ENCODE data around the gene ODAPH.
"Not testable (repeated sequence)": the region's sequence is repeated elsewhere in the genome, so short reads cannot be mapped to it uniquely, and the experiment has no call there.

Gene ODAPH

GRCh38 chr4:75555294-75556164 lies at the start of gene ODAPH:
Gene ODAPH (plus strand): TSS chr4:75556066. CDS start chr4:75556083, 17 bp downstream.
- DNase-seq (ENCODE audit: low spot score): peak; percentile 22

GRCh38 chr4:75509592-75509991 lies 46.3 kb upstream of the ODAPH start:
- DNase-seq (ENCODE audit: low spot score): not testable (repeated sequence)

GRCh38 chr4:75511841-75512240 lies 44.0 kb upstream of the ODAPH start:
- no peak for DNase-seq (ENCODE audit: low spot score)

GRCh38 chr4:75512386-75513211 lies 43.3 kb upstream of the ODAPH start:
- no peak for DNase-seq (ENCODE audit: low spot score)

GRCh38 chr4:75513526-75514130 lies 42.2 kb upstream of the ODAPH start:
- no peak for DNase-seq (ENCODE audit: low spot score)

GRCh38 chr4:75514131-75514948 lies 41.5 kb upstream of the ODAPH start, which contains the start of the genes RCHY1 and THAP6:
Gene RCHY1 (minus strand): TSS chr4:75514403. CDS start chr4:75514286, 117 bp downstream.
Gene THAP6 (plus strand): TSS chr4:75514473. CDS start chr4:75515453, 980 bp downstream.
- DNase-seq (ENCODE audit: low spot score): peak; percentile 84

- no peak for DNase-seq (ENCODE audit: low spot score)
Measured at GRCh38 chr4:75514949-75515612, 40.8 kb upstream of the ODAPH start.

- no peak for DNase-seq (ENCODE audit: low spot score)
Measured at GRCh38 chr4:75516144-75516543, 39.7 kb upstream of the ODAPH start.

- DNase-seq (ENCODE audit: low spot score): not testable (repeated sequence)
Measured at GRCh38 chr4:75519452-75519851, 36.4 kb upstream of the ODAPH start.

- no peak for DNase-seq (ENCODE audit: low spot score)
Measured at GRCh38 chr4:75525086-75525485, 30.8 kb upstream of the ODAPH start.

GRCh38 chr4:75525910-75526309 lies 30.0 kb upstream of the ODAPH start:
- DNase-seq (ENCODE audit: low spot score): no peak

- DNase-seq (ENCODE audit: low spot score): no peak
Measured at GRCh38 chr4:75527482-75527881, 28.4 kb upstream of the ODAPH start.

GRCh38 chr4:75530556-75531322 lies 25.1 kb upstream of the ODAPH start:
- DNase-seq (ENCODE audit: low spot score): no peak

- DNase-seq (ENCODE audit: low spot score): not testable (repeated sequence)
Measured at GRCh38 chr4:75531536-75532143, 24.2 kb upstream of the ODAPH start.

- DNase-seq (ENCODE audit: low spot score): not testable (repeated sequence)
Measured at GRCh38 chr4:75533339-75533887, 22.5 kb upstream of the ODAPH start.

- not testable (repeated sequence) for DNase-seq (ENCODE audit: low spot score)
Measured at GRCh38 chr4:75533926-75534325, 21.9 kb upstream of the ODAPH start.

GRCh38 chr4:75537308-75537707 lies 18.6 kb upstream of the ODAPH start:
- not testable (repeated sequence) for DNase-seq (ENCODE audit: low spot score)

- DNase-seq (ENCODE audit: low spot score): peak; percentile 41
Measured at GRCh38 chr4:75542824-75543223, 13.0 kb upstream of the ODAPH start.

GRCh38 chr4:75544220-75544619 lies 11.6 kb upstream of the ODAPH start:
- DNase-seq (ENCODE audit: low spot score): not testable (repeated sequence)

All from hepatic stellate cell (primary cell).